Ascending aorta (tissue), 2 donors: ENCODE results near the gene BIRC7. TPM values are rescaled to one million over a fixed set of nuclear protein-coding genes. Genes with fewer than 3 reads are reported as not detected.

Source experiments
- DNase-seq, 2 donors: peaks; one replicate each; pipeline ENCODE4 v3.0.0-alpha.2; 2019; ENCODE audit warnings: low spot score in 2 of 2
- H3K27ac ChIP-seq, 2 donors: fragments of 200-600 bp; sonication (generic); one replicate each; pipeline ENCODE4 v1.5.1; 2016 to 2017; ENCODE audit warnings: mild to moderate bottlenecking in 1 of 2
- H3K27me3 ChIP-seq: fragments of 200-600 bp; sonication (generic); one replicate; pipeline ENCODE4 v1.5.1; 2017
- H3K36me3 ChIP-seq, 2 donors: fragments of 200-600 bp; sonication (generic); one replicate each; pipeline ENCODE4 v1.5.1; 2016
- H3K4me1 ChIP-seq, 2 donors: fragments of 200-600 bp; sonication (generic); one replicate each; pipeline ENCODE4 v1.5.1; 2016 to 2017; ENCODE audit warnings: mild to moderate bottlenecking in 1 of 2
- H3K4me3 ChIP-seq, 2 donors: fragments of 200-600 bp; sonication (generic); one replicate each; pipeline ENCODE4 v1.5.1; 2016 to 2017; ENCODE audit warnings: mild to moderate bottlenecking in 1 of 2
- H3K9me3 ChIP-seq, 2 donors: fragments of 200-600 bp; sonication (generic); one replicate each; pipeline ENCODE4 v1.5.1; 2016
- CTCF ChIP-seq, 3 experiments: fragments of 200-600 bp in 2 of 3; fragments of 450-650 bp in 1 of 3; sonication (generic) in 2 of 3; IDR thresholded peaks; one replicate each; pipeline ENCODE4 v1.5.1; 2016 to 2019; ENCODE audit warnings: antibody characterized with exemption in 3 of 3, mild to moderate bottlenecking in 1 of 3, moderate library complexity in 1 of 3
- intact Hi-C: fragments of 100-400 bp; cut with DNase I; formaldehyde crosslinking; loops from one replicate; pipeline ENCODE4 v1.15.1; 2023
- total RNA-seq: library from RNA; depleted of rRNA; stranded (reverse); fragments of >200 nt; gene quantifications from one replicate; pipeline ENCODE4 v1.1.0, GENCODE V29; 2016

Gene BIRC7, protein sequence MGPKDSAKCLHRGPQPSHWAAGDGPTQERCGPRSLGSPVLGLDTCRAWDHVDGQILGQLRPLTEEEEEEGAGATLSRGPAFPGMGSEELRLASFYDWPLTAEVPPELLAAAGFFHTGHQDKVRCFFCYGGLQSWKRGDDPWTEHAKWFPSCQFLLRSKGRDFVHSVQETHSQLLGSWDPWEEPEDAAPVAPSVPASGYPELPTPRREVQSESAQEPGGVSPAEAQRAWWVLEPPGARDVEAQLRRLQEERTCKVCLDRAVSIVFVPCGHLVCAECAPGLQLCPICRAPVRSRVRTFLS
- not detected for total RNA-seq

DNA sequence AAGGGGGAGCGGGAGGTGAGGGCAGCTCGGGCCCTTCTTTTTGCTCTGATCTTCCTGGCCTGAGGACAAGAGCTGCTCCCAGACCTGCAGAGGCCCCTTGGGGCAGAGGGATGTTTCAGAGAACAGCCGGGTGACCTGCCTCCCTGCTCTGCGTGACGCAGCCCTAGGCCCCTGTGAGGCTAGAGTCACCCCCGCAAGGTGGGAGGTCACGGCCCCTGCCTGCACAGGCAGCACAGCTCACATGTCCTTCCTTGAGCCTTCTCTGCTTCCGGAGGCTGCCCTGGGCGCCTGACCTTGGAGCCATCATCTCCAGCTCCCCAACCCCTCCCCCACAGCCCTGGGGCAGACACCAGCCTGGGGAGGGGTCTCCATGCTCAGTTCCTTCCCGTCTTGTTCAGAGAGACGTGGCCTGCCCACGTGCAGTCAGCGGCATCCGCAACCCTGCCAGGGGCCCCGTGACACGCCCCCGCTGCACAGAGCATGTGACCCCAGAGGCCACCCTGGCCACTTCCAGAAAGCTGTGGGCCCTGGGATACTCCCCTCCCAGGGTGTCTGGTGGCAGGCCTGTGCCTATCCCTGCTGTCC lies at the start of gene BIRC7:
BIRC7 (plus strand) TSS at position 507 of the 585 bp plus-strand sequence. CDS start 192 bp downstream, outside the sequence.
- no peak within 1 kb of the TSS for H3K4me3 ChIP-seq
- H3K27ac ChIP-seq: no peak within 1 kb of the TSS
- no peak for TF ChIP-seq CTCF (IDR thresholded peaks at IDR 0.05)
- intact Hi-C loops: no loop called here
- H3K9me3 ChIP-seq: no peaks in the 10 kb centered on the region
- no peaks in the 10 kb centered on the region for H3K36me3 ChIP-seq
- H3K4me1 ChIP-seq: no peaks in the 10 kb centered on the region
- peaks cover 3% of the 10 kb centered on the region for H3K27me3 ChIP-seq
- DNase-seq: no peak

DNA sequence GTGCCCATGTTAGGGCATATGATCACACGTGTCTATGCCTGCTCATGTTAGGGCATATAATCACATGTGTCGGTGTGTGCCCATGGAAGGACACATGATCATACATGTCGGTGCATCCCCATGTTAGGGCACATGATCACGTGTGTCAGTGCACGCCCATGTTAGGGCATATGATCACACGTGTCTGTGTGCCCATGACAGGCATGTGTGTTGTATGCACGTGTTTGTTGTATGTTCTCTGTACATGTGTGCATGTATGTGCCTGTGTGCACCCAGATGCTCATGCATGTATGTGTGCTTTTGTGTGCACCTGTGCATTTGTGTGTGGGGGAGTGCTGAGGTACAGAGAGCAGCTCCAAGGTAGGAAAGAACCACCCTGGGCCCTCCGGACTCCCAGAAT lies 49.6 kb upstream of the BIRC7 start:
- intact Hi-C loops: no loop called here
- TF ChIP-seq CTCF (IDR thresholded peaks at IDR 0.05): no peak
- DNase-seq: no peak

DNA sequence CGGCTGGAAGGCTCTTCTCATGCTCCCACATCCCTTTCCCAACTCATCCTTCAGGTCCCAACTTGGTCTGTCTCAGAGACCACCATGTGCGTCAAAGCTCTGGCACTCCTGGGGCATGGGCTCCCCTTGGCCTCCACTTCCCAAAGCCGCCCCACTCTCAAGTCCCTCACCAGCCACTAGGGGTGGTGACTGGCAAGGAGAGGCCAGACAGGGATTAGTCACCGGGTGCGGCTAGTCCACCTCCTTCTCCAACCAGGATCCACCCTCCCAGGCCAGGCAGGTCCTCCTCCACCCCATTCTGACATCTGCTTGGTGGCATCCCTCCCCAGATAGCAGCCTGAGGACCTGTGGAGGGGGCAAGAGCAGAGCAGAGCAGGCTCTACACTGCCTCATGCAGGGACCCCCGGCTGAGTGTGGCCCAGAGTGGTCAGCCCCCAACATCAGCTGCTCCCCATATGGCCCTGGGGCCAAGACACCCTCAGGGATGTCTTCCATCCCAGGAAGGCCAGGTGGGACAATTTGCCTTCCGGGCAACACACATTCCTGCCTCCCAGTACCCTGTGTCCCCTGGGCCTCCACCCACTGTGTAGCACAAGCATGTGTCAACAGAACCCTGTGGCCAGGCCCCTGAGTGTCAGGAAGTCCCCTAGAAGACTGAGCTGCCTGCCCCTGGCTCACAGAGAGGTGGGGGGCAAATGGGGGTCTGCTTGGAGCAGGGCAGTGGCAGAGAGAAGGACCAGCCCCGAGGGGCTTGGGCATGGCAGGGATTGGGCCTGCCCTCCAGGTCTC lies 49.0 kb upstream of the BIRC7 start:
- H3K9me3 ChIP-seq: no peaks in the 10 kb centered on the region
- H3K4me1 ChIP-seq: no peaks in the 10 kb centered on the region
- DNase-seq: no peak
- no peak overlapping the region for H3K4me3 ChIP-seq
- H3K27me3 ChIP-seq: no peaks in the 10 kb centered on the region
- no peaks in the 10 kb centered on the region for H3K36me3 ChIP-seq
- no peak overlapping the region for H3K27ac ChIP-seq
- intact Hi-C loops: no loop called here
- TF ChIP-seq CTCF (IDR thresholded peaks at IDR 0.05): no peak

More for the DNA sequence above, 49.6 kb upstream of the BIRC7 start:
- Histone ChIP-seq H3K27me3 (no peaks in the 10 kb centered on the region), H3K9me3 (no peaks in the 10 kb centered on the region), H3K27ac (no peak overlapping the region), H3K36me3 (no peaks in the 10 kb centered on the region), H3K4me3 (no peak overlapping the region), H3K4me1 (no peaks in the 10 kb centered on the region)

DNA sequence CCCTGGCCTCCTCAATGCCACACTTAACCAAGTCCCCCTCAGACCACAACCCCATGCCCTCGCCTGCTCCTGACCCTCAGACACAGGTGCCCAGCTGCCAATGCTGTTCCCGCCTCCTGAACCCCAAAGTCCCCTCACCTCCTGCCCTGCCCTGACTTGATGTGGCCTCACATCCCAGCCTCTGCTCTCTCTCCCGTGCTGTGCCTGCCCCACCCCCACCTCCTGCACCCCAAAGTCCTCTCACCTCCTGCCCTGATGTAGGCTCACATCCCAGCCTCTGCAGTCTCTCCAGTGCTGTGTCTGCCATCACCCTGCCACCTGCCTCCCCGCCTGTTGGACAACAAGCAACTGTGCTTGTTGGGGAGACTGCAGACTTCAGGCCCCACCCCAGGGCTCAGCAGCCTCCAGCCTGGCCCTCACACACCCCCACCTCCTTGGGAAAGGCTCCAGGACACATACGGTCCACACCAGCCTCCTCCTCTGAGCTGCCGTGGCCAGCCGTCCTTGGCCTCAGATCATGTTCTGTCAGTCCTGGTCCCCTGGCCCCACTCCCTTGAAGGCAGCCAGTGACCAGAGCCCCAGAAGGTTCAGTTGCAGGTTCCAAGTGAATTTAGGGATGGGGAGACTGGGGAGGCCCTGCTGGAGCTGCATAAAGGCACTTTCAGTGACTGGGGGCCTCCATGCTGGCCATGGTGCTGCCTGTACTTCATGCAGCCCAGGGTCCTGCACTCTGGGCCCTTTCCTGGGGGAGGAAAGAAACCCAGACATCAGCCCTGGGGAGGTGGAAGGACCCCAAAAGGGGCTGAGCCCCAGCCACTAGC lies 48.2 kb upstream of the BIRC7 start:
- TF ChIP-seq CTCF (IDR thresholded peaks at IDR 0.05): no peak
- DNase-seq: no peak
- intact Hi-C loops: no loop called here
- Histone ChIP-seq H3K27me3 (no peaks in the 10 kb centered on the region), H3K4me3 (no peak overlapping the region), H3K4me1 (no peaks in the 10 kb centered on the region), H3K27ac (no peak overlapping the region), H3K9me3 (no peaks in the 10 kb centered on the region), H3K36me3 (no peaks in the 10 kb centered on the region)

- intact Hi-C loops: no loop called here
- Histone ChIP-seq H3K4me1 (no peaks in the 10 kb centered on the region), H3K9me3 (no peaks in the 10 kb centered on the region), H3K4me3 (no peak overlapping the region), H3K27me3 (no peaks in the 10 kb centered on the region), H3K27ac (no peak overlapping the region), H3K36me3 (no peaks in the 10 kb centered on the region)
- no peak for TF ChIP-seq CTCF (IDR thresholded peaks at IDR 0.05)
- no peak for DNase-seq
These were observed 47.6 kb upstream of the BIRC7 start for GRCh38 chr20:63188159-63188442.
